ENCODE measurements around the gene WWOX. TPM values are rescaled to one million over a fixed set of nuclear protein-coding genes. Genes with fewer than 3 reads are reported as not detected.

The WWOX gene
- total RNA-seq, 1 experiment from 2014 or later: 15.6 TPM

GRCh38 chr16:78972006-78972405 is 872.6 kb downstream of the WWOX start:
- H3K9ac ChIP-seq (ENCODE audit: extremely low read depth, insufficient read length, low read length): no peak overlapping the region
- no peak overlapping the region for H2BK15ac ChIP-seq (ENCODE audit: low read depth, low read length)
- H2BK20ac ChIP-seq (ENCODE audit: low read depth, low read length, poor library complexity, severe bottlenecking): no peak overlapping the region
- H4K8ac ChIP-seq (replicated peaks; ENCODE audit: insufficient read length, low read depth, low read length): no peak overlapping the region
- no peaks in the 10 kb centered on the region for H3K79me1 ChIP-seq (ENCODE audit: insufficient read depth, low read depth, low read length, poor library complexity, severe bottlenecking)
- no peak overlapping the region for H3K18ac ChIP-seq (ENCODE audit: insufficient read length, low read depth, low read length)
- WGBS (ENCODE audit: extremely low coverage, insufficient read length, low lambda C conversion rate): no CpG with 5 or more reads among the region's 10 CpGs
- no peak overlapping the region for H2BK120ac ChIP-seq (ENCODE audit: low read depth, low read length, poor library complexity, severe bottlenecking)
- no peak overlapping the region for H3T11ph ChIP-seq (ENCODE audit: low read length)
- no peaks in the 10 kb centered on the region for H3K36me3 Mint-ChIP-seq (ENCODE audit: insufficient read depth in 1 of 3, low read depth in 3 of 3)
- H3K4ac ChIP-seq (ENCODE audit: low read depth, low read length): no peak overlapping the region
- no peaks in the 10 kb centered on the region for H3K9me3 Mint-ChIP-seq
- no peaks in the 10 kb centered on the region for H3K79me2 ChIP-seq (ENCODE audit: insufficient read depth, low read length)
- H2BK5ac ChIP-seq (ENCODE audit: insufficient read length, low read length): no peak overlapping the region
- H3K23ac ChIP-seq (ENCODE audit: insufficient read length, low read depth, low read length): no peak overlapping the region
- H3K56ac ChIP-seq (ENCODE audit: insufficient read length, low read depth, low read length): no peak overlapping the region
- no peaks in the 10 kb centered on the region for H3K27me3 ChIP-seq (ENCODE audit: insufficient read depth, low read length)
- H3K23me2 ChIP-seq (ENCODE audit: insufficient read length, low read depth, low read length, poor library complexity, severe bottlenecking): no peaks in the 10 kb centered on the region
- H2BK12ac ChIP-seq (ENCODE audit: insufficient read length, low read depth, low read length): no peak overlapping the region
- H3K4me1 ChIP-seq (ENCODE audit: insufficient read depth, low read length): peaks cover 2% of the 10 kb centered on the region; the same call in 1 of the 2 replicates
- H3K4me2 ChIP-seq (ENCODE audit: insufficient read depth, insufficient read length, low read length): no peak overlapping the region
- no peak overlapping the region for H3K4me3 Mint-ChIP-seq
- H3K14ac ChIP-seq (ENCODE audit: insufficient read depth, low read length): no peak overlapping the region; the same call in 1 of the 2 replicates
- H4K20me1 ChIP-seq (ENCODE audit: control insufficient read depth, insufficient read depth, insufficient read length): no peaks in the 10 kb centered on the region
- H3K27me3 Mint-ChIP-seq (ENCODE audit: low read depth): no peaks in the 10 kb centered on the region
- H4K5ac ChIP-seq (ENCODE audit: insufficient read length, low read depth, low read length): no peak overlapping the region
- H2AFZ ChIP-seq (ENCODE audit: low read length): no peak overlapping the region
- peaks cover 25 to 33% of the 10 kb centered on the region in 2 experiments for H3K4me1 Mint-ChIP-seq
- no peaks in the 10 kb centered on the region for H3K9me3 ChIP-seq (ENCODE audit: control insufficient read depth, low read depth, low read length)
- no peak for DNase-seq
- no peak overlapping the region for H2AK5ac ChIP-seq (ENCODE audit: insufficient read length, low read length)
- no peak overlapping the region for H3K27ac Mint-ChIP-seq
- TF ChIP-seq CTCF (conservative IDR thresholded peaks at IDR 0.05): no peak
- no peak overlapping the region for H3K27ac ChIP-seq (ENCODE audit: insufficient read length, low read depth, low read length)
- no peak overlapping the region for H4K91ac ChIP-seq (ENCODE audit: insufficient read length, low read depth, low read length)
